Loucy (cell line): ENCODE results near the gene SERPINB6.

Experiments used
- CTCF ChIP-seq: fragments of 200-600 bp; sonication (generic); conservative IDR thresholded peaks from 2 replicates; pipeline ENCODE4 v1.5.1; 2014; ENCODE audit warnings: mild to moderate bottlenecking, antibody characterized with exemption, low read length
- EZH2phosphoT487 ChIP-seq: fragments of 200-600 bp; IDR thresholded peaks from 2 replicates; pipeline ENCODE4 v1.6.1; 2018; ENCODE audit warnings: antibody characterized with exemption, mild to moderate bottlenecking, moderate library complexity, borderline replicate concordance

- TF ChIP-seq CTCF (no peak; the same call in 1 of the 2 replicates), EZH2phosphoT487 (no peak)
Observed at GRCh38 chr6:2971420-2972218, at the start of gene SERPINB6.
